GM21737 (cell line): ENCODE measurements around the gene LPGAT1.
A peak's percentile ranks its signal among the peaks of the same experiment; 100 is the strongest.

ENCODE experiments used
- ATAC-seq: cut with Tn5 transposase; IDR thresholded peaks from one replicate; pipeline ENCODE4 v1.9.1; 2021; ENCODE audit warnings: mild to moderate bottlenecking, moderate library complexity; ENCODE audit not compliant: unreplicated experiment

The LPGAT1 gene

GRCh38 chr1:211764701-211765100 lies 65.9 kb downstream of the LPGAT1 start:
- ATAC-seq, result no peak

GRCh38 chr1:211762206-211762605 lies 68.4 kb downstream of the LPGAT1 start:
- ATAC-seq, result no peak

- no peak for ATAC-seq
Measured at GRCh38 chr1:211761400-211761799, 69.2 kb downstream of the LPGAT1 start.

GRCh38 chr1:211756471-211757020 lies 74.0 kb downstream of the LPGAT1 start:
- ATAC-seq, result no peak

- ATAC-seq, result no peak
Measured at GRCh38 chr1:211753649-211754251, 76.8 kb downstream of the LPGAT1 start.

- no peak for ATAC-seq
Measured at GRCh38 chr1:211752951-211753486, 77.5 kb downstream of the LPGAT1 start.

GRCh38 chr1:211752317-211752716 lies 78.2 kb downstream of the LPGAT1 start:
- ATAC-seq, result no peak

GRCh38 chr1:211751438-211751837 lies 79.1 kb downstream of the LPGAT1 start:
- no peak for ATAC-seq

GRCh38 chr1:211750599-211750998 lies 80.0 kb downstream of the LPGAT1 start:
- no peak for ATAC-seq

- ATAC-seq, result no peak
Measured at GRCh38 chr1:211749251-211749650, 81.3 kb downstream of the LPGAT1 start.

- no peak for ATAC-seq
Measured at GRCh38 chr1:211748810-211749209, 81.8 kb downstream of the LPGAT1 start.

GRCh38 chr1:211742889-211743529 lies 87.6 kb downstream of the LPGAT1 start:
- no peak for ATAC-seq

- ATAC-seq, result no peak
Measured at GRCh38 chr1:211742272-211742671, 88.3 kb downstream of the LPGAT1 start.

- no peak for ATAC-seq
Measured at GRCh38 chr1:211741788-211742187, 88.8 kb downstream of the LPGAT1 start.

GRCh38 chr1:211741116-211741515 lies 89.4 kb downstream of the LPGAT1 start:
- ATAC-seq, result no peak

GRCh38 chr1:211739671-211740411 lies 90.7 kb downstream of the LPGAT1 start:
- ATAC-seq, result peak; percentile 55

GRCh38 chr1:211738691-211739301 lies 91.8 kb downstream of the LPGAT1 start:
- no peak for ATAC-seq

- no peak for ATAC-seq
Measured at GRCh38 chr1:211738096-211738690, 92.4 kb downstream of the LPGAT1 start.

- no peak for ATAC-seq
Measured at GRCh38 chr1:211737115-211738035, 93.2 kb downstream of the LPGAT1 start.
